Measurements from ENCODE around the gene SND1.

The SND1 gene

DNA sequence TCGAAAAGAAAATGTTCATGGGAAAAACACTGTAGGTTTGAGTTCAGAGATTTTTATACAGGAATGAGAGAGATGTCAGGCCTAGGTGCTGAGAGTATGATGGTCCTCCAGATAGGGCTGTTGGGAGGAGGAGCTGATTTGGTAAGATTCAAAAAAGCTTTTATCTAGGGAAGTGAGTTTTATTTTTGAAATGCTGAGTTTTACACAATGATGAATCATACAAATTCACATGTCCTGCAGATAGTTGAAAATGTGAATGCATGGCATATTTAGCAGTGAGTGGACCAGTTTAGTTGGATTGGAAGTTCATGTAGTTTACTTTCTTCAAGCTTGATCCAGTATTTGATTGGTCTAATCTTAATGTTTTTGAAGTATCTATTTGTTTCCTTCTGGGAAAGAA is 224.4 kb downstream of the SND1 start:
- DNase-seq, result no peak

DNA sequence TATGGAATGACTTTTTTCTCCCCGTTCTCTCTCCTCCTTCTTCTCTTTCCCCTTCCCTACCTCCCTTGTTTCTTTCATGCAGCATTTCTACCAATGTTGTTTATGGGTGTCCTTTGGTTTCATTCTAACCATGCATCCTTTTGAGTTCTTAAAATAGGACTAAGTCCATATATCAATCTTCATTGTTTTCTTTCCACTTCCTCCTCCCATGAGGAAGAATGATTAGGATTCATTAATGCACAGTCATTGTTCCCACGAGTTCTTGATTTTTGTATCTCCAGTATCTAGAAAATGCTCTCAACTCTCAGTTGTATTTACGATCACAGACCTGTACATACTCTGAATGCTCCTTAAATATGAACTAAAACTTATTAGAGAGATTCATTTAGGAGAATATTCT is 226.0 kb downstream of the SND1 start:
- DNase-seq, result no peak

DNA sequence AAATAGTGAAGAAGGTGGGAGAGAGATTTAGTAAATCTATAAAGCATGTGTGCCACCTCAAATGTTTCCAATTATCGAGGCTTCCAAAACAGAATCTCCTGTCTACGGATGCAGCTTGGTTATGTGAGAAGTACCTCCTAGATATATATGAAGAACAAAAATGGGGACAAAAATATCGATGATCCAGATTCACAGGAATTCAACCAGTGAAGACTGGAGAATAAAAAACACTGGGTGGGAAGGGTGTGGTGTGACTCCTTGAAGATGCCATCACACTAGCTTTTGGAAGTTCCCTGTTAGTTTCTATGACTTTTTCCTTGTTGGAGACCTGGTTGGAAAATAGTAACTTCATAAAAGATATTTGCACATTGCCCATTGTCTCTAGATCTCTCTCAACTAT is 226.8 kb downstream of the SND1 start:
- DNase-seq, result no peak

DNA sequence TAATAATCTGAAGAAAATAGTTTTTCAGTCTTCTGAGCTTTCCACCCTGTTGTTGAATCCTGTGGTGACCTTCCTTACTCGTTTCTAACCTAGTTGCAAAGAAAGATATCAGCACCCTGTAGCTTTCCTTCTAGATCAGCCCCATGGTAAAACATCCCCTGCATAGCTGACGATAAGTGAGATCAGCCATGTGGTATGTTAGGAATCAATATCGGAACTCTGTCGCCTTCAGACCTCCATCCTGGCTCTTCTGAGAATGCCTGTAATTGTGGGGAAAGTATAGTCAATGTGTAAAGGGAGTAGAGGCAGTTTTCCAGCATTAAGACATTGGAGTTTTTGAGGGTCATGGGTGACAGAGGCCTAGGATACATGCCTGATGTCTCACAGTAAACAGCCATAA is 227.4 kb downstream of the SND1 start:
- no peak for DNase-seq

DNA sequence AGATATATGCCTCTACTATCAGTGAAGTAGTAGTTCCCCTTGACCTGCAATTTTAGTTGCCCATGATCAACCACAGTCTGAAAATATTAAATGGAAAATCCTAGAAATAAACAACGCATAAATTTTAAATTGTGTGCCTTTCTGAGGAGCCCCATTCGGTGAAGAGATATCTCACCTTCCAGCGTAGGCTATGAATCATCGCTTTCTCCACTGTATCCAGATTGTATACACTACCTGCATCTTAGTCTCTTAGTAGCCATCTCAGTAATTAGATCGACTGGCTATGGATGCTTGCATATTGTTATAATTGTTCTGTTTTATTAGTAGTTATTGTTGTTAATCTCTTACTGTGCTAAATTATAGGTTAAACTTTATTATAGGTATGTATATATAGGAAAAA is 227.9 kb downstream of the SND1 start:
- DNase-seq, result no peak

DNA sequence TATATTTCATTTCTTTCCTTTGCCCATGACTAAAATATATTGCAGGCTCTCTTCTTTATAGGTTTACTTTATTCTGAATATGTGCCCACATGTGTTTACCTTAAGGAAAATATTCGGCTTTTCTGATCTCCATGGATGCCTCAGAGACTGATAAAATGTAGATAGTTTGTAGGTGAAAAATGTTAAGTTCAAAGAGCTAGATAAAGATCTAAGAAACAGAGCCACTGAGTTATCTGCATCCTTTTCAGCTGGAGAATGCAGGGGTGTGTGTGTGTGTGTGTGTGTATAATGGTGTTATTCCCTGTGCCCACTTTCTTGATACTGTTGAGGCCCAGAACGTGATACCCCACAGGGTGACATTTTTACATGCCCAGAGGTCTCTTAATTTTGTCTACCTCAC is 228.5 kb downstream of the SND1 start:
- no peak for DNase-seq

DNA sequence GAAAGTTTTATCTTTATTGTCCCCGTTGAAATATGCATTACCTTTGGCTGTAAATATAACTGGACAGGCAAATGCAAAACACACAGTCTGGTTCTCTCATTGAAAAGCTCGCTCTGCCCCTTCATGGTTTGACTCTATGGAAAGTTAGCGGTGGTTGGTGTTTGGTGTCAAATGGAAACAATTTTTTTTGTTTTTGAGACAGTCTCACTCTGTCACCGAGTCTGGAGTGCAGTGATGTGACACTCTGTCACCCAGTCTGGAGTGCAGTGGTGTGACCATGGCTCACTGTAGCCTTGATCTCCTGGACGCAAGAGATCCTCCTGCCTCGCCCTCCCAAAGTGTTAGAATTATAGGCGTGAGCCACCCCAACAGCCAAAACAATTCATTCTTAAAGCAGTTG is 229.6 kb downstream of the SND1 start:
- DNase-seq, result no peak

DNA sequence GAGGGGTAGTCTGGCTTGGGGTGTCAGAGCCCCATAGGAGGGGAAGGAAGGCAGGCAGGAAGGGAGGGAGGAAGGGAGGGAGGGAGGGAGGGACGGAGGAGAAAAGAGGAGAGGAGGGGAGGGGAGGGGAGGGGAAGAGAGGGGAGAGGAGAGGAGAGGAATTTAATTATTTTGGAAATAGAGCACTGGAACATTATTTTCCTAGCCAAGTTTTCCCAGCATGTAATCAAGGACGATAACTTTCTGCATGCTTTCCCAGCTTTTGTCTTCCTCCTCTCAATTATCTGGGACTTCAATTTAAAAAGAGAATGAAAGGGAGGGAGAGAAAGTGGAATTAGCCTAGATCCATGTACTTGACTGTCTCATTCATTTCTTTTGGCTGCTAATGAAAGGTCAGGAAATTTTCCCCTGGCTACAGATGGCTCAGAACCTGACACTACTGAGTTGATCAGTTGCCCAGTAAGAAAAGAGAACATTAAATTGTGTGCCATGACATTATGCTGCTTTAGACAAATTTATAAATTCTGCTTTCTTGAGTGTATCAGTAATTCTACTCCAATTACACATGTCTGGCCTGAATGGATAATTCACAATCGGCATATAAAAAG is 230.4 kb downstream of the SND1 start:
- DNase-seq, result no peak

DNA sequence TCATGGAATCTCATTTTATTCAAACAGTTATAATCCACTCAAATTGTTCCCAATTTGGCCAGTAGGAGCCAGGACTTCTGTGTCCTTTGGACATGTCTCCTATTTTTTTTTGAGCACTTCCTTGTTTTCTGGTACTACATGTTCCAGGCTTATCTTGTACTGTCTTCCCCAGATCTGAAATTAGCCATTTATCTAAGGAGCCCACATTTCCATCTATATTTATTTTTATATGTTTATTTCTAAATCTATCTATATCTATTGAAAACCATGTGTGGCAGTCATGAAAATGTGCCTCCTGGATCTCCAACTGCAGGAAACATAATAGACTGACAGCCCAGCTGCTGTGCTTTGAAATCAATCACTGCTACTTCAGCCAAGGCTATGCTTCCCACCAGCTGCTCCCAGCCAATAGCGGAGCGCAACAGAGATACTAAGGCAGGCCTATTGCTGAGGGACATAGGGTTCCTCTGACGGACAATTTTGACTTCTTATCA is 232.1 kb downstream of the SND1 start:
- DNase-seq, result no peak

DNA sequence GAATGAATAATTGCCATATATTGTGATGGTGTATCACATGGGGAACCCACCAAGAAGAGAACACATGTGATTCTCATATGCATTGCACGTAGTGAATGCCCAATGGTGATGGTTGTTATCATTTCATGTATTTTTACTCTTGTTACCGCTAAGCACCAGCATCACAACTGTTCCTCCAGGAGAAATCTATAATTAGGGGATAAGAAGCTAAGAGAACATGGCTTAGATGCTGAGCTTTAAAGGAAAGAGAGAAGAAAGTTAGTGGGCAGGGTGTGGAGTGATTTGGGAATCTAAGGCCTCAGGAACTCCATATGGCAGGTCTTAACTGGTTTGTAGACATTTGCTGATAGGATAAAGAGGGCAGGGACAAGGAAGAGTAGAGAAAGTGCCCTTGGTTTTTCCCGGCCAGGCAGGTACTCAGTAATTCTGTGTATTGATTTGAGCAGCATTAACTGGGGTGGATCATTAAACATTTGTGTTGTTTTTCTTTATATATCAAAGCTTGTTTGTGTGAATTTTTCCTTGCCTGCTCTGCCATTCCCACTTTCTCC is 233.3 kb downstream of the SND1 start:
- no peak for DNase-seq

DNA sequence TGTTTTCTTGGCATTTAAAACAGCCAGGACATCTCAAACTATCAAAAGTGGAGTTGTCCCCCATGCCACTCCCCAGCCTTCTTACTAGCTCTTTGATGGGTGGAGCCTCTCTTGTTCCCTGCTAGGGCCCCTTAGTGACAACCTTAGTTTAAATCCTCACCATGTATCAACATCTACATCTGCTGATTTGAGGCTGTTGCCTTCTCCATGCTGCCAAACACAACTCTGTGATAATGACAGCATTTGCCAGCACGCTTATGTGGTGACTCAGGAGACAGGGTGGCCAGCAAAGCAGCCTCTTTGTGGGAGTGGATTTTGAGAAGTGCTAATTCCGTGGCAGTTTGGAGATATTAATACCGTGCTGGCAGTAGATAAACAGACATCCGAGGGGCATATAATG is 233.8 kb downstream of the SND1 start:
- DNase-seq, result no peak

DNA sequence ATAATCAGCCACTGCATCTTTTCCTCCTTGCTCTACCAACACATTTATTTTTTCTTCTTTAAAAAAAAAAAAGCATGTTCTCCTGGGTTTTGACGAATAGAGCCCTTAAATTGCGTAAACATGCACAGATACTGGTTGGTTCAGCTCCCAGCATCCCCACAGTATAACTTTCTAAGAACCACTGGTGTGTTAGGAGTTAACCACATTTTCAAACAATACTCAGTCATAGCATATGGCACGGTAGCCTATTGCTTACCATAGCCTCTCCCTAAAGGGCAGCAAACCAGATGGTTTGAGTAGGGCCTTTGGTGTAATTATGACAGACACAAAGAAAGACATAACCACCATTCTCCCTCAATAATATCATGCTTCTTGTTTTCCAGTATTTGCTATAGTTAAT is 234.3 kb downstream of the SND1 start:
- DNase-seq, result no peak

DNA sequence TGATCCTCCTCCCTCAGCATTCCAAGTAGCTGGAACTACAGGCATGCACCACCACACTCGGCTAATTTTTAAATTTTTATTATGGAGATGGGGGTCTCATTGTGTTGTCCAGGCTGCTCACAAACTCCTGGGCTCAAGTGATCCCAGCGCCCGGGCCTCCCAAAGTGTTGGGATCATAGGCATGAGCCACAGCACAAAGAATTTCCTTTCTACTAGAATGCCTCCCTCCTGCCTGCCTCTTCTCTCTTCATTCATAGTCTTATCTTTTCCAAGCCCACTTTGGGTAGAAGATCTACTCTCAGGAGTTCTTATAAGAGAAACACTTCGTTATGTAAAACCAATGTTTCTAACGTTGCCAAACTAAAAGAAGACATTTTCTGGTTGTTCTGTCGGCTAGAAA is 235.1 kb downstream of the SND1 start:
- DNase-seq, result no peak

DNA sequence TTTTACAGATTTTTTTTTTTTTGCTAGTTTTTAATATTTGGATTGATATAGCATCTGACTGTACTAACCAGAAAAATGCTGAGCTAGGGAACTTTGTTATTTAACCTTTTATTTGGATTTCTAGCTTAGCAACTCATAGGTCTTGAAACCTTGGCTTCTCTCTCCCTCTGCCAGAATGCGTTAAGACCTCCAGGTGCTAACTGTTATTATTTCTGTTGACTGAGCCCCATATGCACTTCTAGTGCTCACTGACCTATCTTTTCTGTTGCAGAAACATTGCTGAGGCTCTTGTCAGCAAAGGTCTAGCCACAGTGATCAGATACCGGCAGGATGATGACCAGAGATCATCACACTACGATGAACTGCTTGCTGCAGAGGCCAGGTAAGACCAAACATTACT is 235.6 kb downstream of the SND1 start:
- DNase-seq, result no peak

DNA sequence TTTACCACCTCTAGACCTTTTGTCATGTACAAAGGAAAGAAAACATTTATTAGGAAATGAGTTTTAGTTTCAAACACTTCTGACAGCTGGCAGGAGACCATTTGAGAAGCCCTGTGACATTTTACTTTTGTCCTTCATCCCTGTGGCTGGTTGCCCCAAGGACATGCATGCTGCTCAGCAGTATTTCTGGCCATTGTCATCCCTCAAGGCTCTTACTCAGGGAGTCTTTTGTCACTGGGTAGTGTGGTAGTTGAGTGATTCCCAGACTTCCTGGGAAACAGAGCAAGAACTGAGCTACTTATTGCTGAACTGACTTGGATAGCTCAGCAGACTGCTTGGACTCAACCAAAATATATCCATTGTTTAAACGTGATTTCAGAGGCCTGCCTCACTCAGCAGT is 236.4 kb downstream of the SND1 start:
- no peak for DNase-seq

DNA sequence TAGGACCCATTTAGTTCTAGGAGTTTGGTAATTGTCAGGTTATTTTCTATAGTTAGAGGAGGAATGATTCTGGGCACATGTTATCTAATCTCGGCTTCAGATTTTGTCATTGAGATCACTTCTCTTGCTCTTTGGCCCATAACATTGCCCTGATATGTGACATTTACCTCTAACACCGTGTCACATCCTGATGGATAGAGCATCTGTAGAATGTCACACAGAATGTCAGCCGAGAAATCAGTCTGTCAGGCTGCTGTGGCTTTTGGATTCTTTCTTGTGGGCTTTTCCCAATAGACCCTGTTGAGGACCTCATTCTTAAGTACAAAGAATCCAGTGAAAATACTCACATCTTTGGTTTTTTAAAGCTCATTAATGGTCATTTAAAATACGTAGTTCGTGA is 236.8 kb downstream of the SND1 start:
- no peak for DNase-seq

DNA sequence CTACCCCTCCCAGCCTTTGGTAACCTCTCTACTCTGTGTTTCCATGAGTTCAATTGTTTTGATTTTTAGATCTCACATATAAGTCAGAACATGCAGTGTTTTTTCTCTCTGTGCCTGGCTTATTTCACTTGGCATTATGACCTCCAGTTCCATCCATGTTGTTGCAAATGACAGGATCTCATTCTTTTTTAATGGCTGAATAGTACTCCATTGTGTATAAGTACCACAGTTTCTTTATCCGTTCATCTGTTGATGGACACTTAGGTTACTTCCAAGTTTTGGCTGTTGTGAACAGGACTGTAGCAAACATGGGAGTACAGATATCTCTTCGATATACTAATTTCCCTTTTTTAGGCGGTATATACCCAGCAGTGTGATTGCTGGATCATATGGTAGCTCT is 237.7 kb downstream of the SND1 start:
- no peak for DNase-seq

DNA sequence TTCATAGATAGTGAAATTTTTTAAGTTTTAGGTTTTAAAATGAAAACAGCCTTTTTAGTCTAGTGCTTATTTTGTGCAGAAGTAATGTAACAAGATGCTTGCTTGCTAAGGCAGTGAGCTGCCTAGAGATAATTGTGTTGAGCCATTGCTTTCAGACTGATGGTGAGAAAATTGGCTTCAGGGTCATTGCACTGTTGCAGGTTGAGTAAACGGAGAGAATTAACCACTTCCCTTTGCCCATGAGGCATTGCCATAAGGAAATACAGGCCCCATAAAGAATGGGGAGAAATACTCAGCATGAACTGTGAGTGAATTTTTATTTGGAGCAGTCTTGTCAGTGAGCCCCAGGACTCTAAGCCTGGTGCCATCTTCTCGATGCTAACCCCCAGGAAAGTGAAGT is 238.7 kb downstream of the SND1 start:
- DNase-seq, result no peak

DNA sequence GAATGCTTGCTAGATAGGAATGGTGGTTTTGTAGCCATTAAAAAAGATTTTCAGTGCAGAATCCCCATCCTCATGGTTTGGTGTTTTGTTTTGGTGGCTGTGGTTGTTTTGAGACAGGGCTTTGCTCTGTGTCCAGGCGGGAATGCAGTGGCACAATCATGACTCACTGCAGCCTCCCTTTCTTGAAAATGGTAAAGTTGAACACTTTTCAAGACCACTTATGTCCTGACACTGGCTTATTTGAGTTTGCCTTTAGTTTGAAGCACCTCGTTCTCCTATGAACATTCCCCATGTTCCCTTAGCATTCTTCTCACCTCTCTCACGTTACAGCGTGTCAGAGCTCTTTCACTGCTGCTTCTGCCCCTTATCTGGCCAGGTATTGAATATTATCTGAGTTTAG is 239.2 kb downstream of the SND1 start:
- no peak for DNase-seq

DNA sequence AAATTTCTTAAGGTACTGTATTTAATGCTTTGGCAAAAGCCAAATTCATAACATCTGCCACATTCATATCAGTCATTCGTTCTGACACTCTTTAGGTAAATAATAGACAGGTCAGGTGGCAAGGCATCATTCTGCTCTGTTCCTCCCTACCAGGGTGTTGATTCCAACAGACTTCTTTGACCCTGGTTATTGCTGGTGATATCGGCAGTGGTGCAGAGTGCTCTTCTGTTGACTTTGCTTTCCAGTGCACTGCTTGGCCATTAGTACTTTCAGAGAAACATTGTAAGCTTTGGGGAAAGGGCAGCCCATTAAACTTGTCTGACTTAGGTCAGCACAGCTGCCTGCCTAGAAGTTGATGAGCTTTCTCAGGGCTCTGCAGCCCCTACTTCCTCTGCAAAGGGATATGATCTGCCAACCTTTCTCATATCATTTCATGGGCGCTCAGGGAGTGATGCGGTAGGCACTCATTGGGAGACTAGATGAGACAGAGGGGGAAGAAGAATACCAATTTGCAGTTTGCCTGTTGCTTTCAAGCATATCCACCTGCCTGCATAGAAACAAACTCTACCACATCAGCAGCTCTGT is 240.0 kb downstream of the SND1 start:
- no peak for DNase-seq

DNA sequence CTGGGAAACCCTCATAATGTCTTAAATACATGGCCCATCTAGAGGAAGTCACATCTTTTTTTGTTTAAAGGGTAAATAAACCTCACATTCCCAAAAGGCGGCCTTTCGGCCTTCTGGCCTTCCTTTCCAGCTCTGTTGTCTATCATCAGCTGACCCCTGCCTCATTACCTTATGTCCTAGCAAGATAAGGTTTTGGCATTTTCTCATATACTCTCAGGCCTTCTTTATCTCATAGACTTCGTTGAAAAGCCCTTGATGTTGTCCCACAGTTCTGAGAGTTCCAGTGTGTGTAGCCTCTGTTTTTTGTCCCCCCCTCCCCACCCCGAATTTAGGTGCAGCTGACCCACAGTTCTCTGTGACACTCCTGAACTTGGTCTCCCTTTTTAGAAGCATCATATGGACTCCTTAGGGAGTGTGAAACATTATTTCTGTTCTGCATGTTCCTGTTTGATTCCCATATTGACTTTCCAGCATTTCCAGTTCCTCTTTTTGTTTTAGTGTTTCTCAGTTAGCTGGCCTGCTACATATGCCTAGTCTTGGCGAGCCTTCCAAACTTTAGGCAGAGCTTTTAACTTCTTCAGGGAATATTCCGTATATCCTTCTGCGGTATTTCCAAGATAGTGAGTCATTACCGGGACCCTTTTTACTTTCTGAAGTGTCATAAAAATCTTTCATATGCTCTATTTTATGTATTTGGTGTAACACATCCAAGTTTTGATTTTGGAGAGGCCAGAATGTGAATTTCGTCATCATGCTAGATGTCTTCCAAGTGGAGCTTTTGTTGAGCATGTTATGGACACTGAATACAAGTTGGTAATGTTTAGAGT is 240.7 kb downstream of the SND1 start:
- no peak for DNase-seq

DNA sequence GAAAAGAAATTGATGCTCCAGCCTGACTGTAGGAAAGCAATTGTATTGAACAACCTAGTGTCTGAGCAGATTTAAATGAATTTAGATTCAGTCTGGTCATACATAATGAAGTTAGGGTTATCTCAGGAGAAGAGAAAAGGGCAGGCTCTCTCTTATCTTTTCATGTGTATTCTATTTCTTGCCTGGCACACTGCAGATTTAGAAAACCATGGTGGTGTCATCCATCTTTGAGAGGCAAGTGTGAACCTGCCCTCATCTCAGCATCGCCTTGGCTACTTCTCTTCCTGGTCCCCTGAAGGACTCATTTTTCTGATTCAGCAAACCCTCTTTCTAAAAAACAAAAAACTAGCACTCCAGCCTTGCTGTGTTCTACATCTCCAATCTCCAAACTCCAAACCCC is 241.6 kb downstream of the SND1 start:
- DNase-seq, result no peak

DNA sequence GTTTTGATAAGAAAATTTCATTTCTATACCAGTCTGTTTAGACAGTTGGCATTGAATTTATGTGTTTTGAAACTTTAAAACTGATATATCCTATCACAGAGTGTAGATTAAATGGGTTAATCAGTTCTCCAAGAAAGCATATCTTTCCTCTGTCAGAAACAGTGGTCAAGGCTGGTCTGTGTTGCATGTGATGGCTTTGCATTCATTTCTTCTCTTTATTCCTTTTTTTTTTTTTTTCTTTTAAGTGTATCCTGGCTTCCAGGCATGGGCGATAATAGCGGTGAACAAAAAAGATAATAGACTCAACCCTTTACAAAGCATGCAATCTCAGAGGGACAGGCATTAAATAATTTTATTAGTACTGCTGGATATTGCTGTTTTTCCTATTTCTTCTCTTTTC is 242.6 kb downstream of the SND1 start:
- no peak for DNase-seq

DNA sequence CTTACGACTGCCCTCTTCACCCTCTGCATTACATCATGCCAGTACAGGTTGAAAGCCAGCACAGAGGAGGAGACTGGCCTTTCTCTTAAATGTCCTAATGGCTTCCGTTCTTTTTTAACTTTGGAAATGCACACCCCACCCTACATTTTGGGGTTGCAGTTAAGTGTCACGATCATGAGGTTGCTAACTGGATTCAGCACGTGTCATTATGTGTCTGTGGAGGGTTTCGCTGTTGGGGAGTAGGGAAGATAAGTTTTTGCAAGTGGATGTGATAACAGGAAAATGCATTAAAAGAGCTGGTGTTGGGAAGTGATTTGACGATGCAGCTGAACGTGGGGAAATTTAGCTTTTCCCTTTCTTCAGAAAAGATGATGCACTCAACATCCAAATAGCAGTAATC is 243.4 kb downstream of the SND1 start:
- no peak for DNase-seq

All from NCI-H748 treated with DMSO at 0.1 percent for 48 hours (cell line).